IMR-90 (cell line): ENCODE data around the gene AKAP6. TPM values are rescaled to one million over a fixed set of nuclear protein-coding genes. Genes with fewer than 3 reads are reported as not detected.

Experiments
- ATAC-seq: fragments of 200-7000 bp; cut with Tn5 transposase; 2 replicates; pipeline ENCODE4 v1.9.1; 2020; ENCODE audit warnings: low read depth, mild to moderate bottlenecking, moderate library complexity
- BruUV-seq: library from RNA; stranded (reverse); fragments of 400-500 nt; replicated peaks from 2 replicates; lab custom pipeline; 2021; lab: Mats Ljungman, UMichigan
- CTCF ChIA-PET: fragments of 300-600 bp; formaldehyde crosslinking; extraction: SDS; loops from one replicate; lab custom pipeline; 2021; ENCODE audit warnings: antibody characterized with exemption; lab: Yijun Ruan, JAX
- POLR2A ChIA-PET: fragments of 300-600 bp; sonication (Branson Sonifier 250); formaldehyde crosslinking; loops from one replicate; lab custom pipeline; 2022; ENCODE audit warnings: antibody characterized with exemption; ENCODE audit not compliant: unreplicated experiment; lab: Charles Lee
- DNase-seq: peaks from one replicate; pipeline ENCODE4 v3.0.0; 2013
- H2AFZ ChIP-seq: replicated peaks from 2 replicates; pipeline ENCODE3; 2013; ENCODE audit warnings: low read length, mild to moderate bottlenecking; ENCODE audit not compliant: poor library complexity
- H2AK5ac ChIP-seq: 2 replicates; pipeline ENCODE4 v1.6.1; 2013; ENCODE audit warnings: low read depth, low read length, inconsistent platforms
- H2AK9ac ChIP-seq: replicated peaks from 2 replicates; pipeline ENCODE3; 2013; ENCODE audit warnings: mild to moderate bottlenecking, low read depth, low read length, moderate library complexity; ENCODE audit not compliant: poor library complexity
- H2BK120ac ChIP-seq: 2 replicates; pipeline ENCODE4 v1.6.1; 2013; ENCODE audit warnings: low read depth, low read length, inconsistent platforms
- H2BK15ac ChIP-seq: 3 replicates; pipeline ENCODE4 v1.6.1; 2013; ENCODE audit warnings: low read depth, low read length, inconsistent platforms
- H2BK20ac ChIP-seq: 2 replicates; pipeline ENCODE4 v1.6.1; 2013; ENCODE audit warnings: low read depth, mild to moderate bottlenecking, inconsistent platforms, low read length, moderate library complexity
- H2BK5ac ChIP-seq: 2 replicates; pipeline ENCODE4 v1.6.1; 2013; ENCODE audit warnings: mild to moderate bottlenecking, low read depth, low read length, inconsistent platforms; ENCODE audit not compliant: poor library complexity, severe bottlenecking
- H3K14ac ChIP-seq: replicated peaks from 2 replicates; pipeline ENCODE4 v1.6.1; 2013; ENCODE audit warnings: low read depth, low read length, inconsistent platforms
- H3K18ac ChIP-seq: 2 replicates; pipeline ENCODE4 v1.6.1; 2013; ENCODE audit warnings: low read depth, low read length, control low read depth
- H3K23ac ChIP-seq: 2 replicates; pipeline ENCODE4 v1.6.1; 2013; ENCODE audit warnings: low read depth, low read length, inconsistent platforms
- H3K27ac ChIP-seq: 2 replicates; pipeline ENCODE4 v1.5.1; 2013; ENCODE audit warnings: mild to moderate bottlenecking, control low read depth, low read length; ENCODE audit not compliant: insufficient read depth
- H3K27me3 ChIP-seq: 2 replicates; pipeline ENCODE4 v1.6.1; 2013; ENCODE audit warnings: low read length; ENCODE audit not compliant: control insufficient read depth, insufficient read depth
- H3K36me3 ChIP-seq: 2 replicates; pipeline ENCODE4 v1.6.1; 2013; ENCODE audit warnings: low read length, mixed read lengths; ENCODE audit not compliant: control insufficient read depth, insufficient read depth
- H3K4ac ChIP-seq: 2 replicates; pipeline ENCODE4 v1.6.1; 2013; ENCODE audit warnings: low read depth, low read length, inconsistent platforms
- H3K4me1 ChIP-seq: 2 replicates; pipeline ENCODE4 v1.6.1; 2013; ENCODE audit warnings: low read length, mixed read lengths; ENCODE audit not compliant: control insufficient read depth, insufficient read depth
- H3K4me2 ChIP-seq: 2 replicates; pipeline ENCODE4 v1.6.1; 2013; ENCODE audit warnings: low read depth, mild to moderate bottlenecking, control low read depth, low read length, moderate library complexity
- H3K4me3 ChIP-seq: 2 replicates; pipeline ENCODE4 v1.5.1; 2013; ENCODE audit warnings: low read depth, mild to moderate bottlenecking, control low read depth, low read length, moderate library complexity; ENCODE audit not compliant: insufficient read depth
- H3K56ac ChIP-seq: 2 replicates; pipeline ENCODE4 v1.6.1; 2013; ENCODE audit warnings: low read length, inconsistent platforms; ENCODE audit not compliant: insufficient read depth; ENCODE audit errors: extremely low read depth
- H3K79me1 ChIP-seq, 2 experiments: 2 replicates each; pipeline ENCODE4 v1.6.1; 2013; ENCODE audit warnings: low read length in 2 of 2, inconsistent platforms in 1 of 2, low read depth in 1 of 2
- H3K9ac ChIP-seq: 2 replicates; pipeline ENCODE4 v1.6.1; 2013; ENCODE audit warnings: low read depth, low read length, control low read depth
- H3K9me1 ChIP-seq: 2 replicates; pipeline ENCODE4 v1.6.1; 2013; ENCODE audit warnings: low read length, inconsistent platforms; ENCODE audit not compliant: insufficient read depth
- H3K9me3 ChIP-seq: 2 replicates; pipeline ENCODE4 v1.6.1; 2013; ENCODE audit warnings: low read length; ENCODE audit not compliant: control insufficient read depth, insufficient read depth
- H4K20me1 ChIP-seq: 2 replicates; pipeline ENCODE4 v1.6.1; 2013; ENCODE audit warnings: low read length, inconsistent platforms; ENCODE audit not compliant: insufficient read depth
- H4K5ac ChIP-seq: 2 replicates; pipeline ENCODE4 v1.6.1; 2013; ENCODE audit warnings: mild to moderate bottlenecking, low read depth, low read length, control low read depth
- H4K8ac ChIP-seq, 2 experiments: 2 replicates each; pipeline ENCODE4 v1.6.1; 2013; ENCODE audit warnings: low read depth in 2 of 2, low read length in 2 of 2, control low read depth in 1 of 2, inconsistent platforms in 1 of 2
- H4K91ac ChIP-seq: 2 replicates; pipeline ENCODE4 v1.6.1; 2013; ENCODE audit warnings: low read depth, low read length, inconsistent platforms; ENCODE audit not compliant: insufficient read depth
- BHLHE40 ChIP-seq: fragments of 150-350 bp; IDR thresholded peaks from 2 replicates; pipeline ENCODE4 v1.6.1; 2016; ENCODE audit warnings: mild to moderate bottlenecking, low read depth, low read length
- WGBS, 2 experiments: methylation state at CpG; one replicate each; pipeline versions ENCODE4 v1.1.5 to v1.1.7; 2013; ENCODE audit warnings: missing lambda C conversion rate in 2 of 2; ENCODE audit not compliant: insufficient read length in 1 of 2; ENCODE audit errors: extremely low coverage in 2 of 2; 5-methylcytosine and 5-hydroxymethylcytosine counted together
- dilution Hi-C: fragments of 300-500 bp; cut with HindIII; formaldehyde crosslinking; loops from one replicate; pipeline ENCODE4 v1.14.3; 2018; ENCODE audit warnings: low sequenced_read_pairs; ENCODE audit not compliant: unreplicated experiment
- in situ Hi-C: fragments of 300-500 bp; cut with MboI; formaldehyde crosslinking; loops from 3 replicates; pipeline ENCODE4 v1.14.3; 2019; ENCODE audit warnings: low sequenced_read_pairs, inconsistent platforms, mixed read lengths
- intact Hi-C: fragments of 100-400 bp; cut with micrococcal nuclease; formaldehyde crosslinking; loops from 2 replicates; pipeline ENCODE4 v1.10.0; 2022
- polyA plus RNA-seq, 3 experiments: library from polyadenylated mRNA; depleted of rRNA; stranded (reverse); fragments of >200 nt; gene quantifications; 2 replicates each; pipeline ENCODE4 v1.2.3, GENCODE V29; 2012; ENCODE audit warnings: low replicate concordance in 1 of 3
- total RNA-seq: library from RNA; depleted of rRNA; stranded (reverse); fragments of >200 nt; gene quantifications from 2 replicates; pipeline ENCODE4 v1.2.3, GENCODE V29; 2012

Gene AKAP6
- total and polyA plus RNA-seq, 2 of the 4 experiments (the other 2 are of a cell fraction), result 0.22 to 1.6 TPM

GRCh38 chr14:32607399-32607798 is 278.3 kb downstream of the AKAP6 start:
- in situ Hi-C loops, result no loop called here

More at GRCh38 chr14:32607399-32607798, 278.3 kb downstream of the AKAP6 start:
- Histone ChIP-seq H2BK5ac (no peak overlapping the region), H3K79me1 (no peaks in the 10 kb centered on the region), H4K5ac (no peak overlapping the region), H4K8ac (no peak overlapping the region), H3K4me3 (no peak overlapping the region), H3K27ac (no peak overlapping the region), H2AK5ac (no peak overlapping the region), H3K4ac (no peak overlapping the region), H2BK20ac (no peak overlapping the region), H3K36me3 (no peaks in the 10 kb centered on the region), H3K4me1 (no peaks in the 10 kb centered on the region), H2AFZ (no peak overlapping the region), H3K4me2 (no peak overlapping the region), H3K23ac (no peak overlapping the region), H3K18ac (no peak overlapping the region), H3K56ac (no peak overlapping the region), H3K9me1 (no peaks in the 10 kb centered on the region; the same call in 1 of the 2 replicates), H3K9ac (no peak overlapping the region), H2BK15ac (no peak overlapping the region), H4K91ac (no peak overlapping the region), H3K14ac (no peak overlapping the region), H2AK9ac (no peak overlapping the region), H3K9me3 (no peaks in the 10 kb centered on the region), H4K20me1 (no peaks in the 10 kb centered on the region), H3K27me3 (no peaks in the 10 kb centered on the region), H2BK120ac (no peak overlapping the region)
- BruUV-seq, result no TSS peak
- ATAC-seq (no peak), DNase-seq (no peak)
- no CpG with 5 or more reads among the region's 1 CpG for WGBS, 2 experiments
- TF ChIP-seq BHLHE40, result no peak
- CTCF ChIA-PET, result no interaction called here
- intact Hi-C loops (no loop called here), dilution Hi-C loops (no loop called here)
- POLR2A ChIA-PET, result no interaction called here
